Hematopoietic multipotent progenitor cell treated with erythropoietin and hydrocortisone succinate and interleukin-3 and kit ligand, for 17 days (in vitro differentiated cells): ENCODE measurements around the gene GPRC5C.

ENCODE experiments used
- DNase-seq: peaks from one replicate; pipeline ENCODE4 v3.0.0-alpha.2; 2015; ENCODE audit warnings: low spot score

Gene GPRC5C, protein sequence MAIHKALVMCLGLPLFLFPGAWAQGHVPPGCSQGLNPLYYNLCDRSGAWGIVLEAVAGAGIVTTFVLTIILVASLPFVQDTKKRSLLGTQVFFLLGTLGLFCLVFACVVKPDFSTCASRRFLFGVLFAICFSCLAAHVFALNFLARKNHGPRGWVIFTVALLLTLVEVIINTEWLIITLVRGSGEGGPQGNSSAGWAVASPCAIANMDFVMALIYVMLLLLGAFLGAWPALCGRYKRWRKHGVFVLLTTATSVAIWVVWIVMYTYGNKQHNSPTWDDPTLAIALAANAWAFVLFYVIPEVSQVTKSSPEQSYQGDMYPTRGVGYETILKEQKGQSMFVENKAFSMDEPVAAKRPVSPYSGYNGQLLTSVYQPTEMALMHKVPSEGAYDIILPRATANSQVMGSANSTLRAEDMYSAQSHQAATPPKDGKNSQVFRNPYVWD

DNA sequence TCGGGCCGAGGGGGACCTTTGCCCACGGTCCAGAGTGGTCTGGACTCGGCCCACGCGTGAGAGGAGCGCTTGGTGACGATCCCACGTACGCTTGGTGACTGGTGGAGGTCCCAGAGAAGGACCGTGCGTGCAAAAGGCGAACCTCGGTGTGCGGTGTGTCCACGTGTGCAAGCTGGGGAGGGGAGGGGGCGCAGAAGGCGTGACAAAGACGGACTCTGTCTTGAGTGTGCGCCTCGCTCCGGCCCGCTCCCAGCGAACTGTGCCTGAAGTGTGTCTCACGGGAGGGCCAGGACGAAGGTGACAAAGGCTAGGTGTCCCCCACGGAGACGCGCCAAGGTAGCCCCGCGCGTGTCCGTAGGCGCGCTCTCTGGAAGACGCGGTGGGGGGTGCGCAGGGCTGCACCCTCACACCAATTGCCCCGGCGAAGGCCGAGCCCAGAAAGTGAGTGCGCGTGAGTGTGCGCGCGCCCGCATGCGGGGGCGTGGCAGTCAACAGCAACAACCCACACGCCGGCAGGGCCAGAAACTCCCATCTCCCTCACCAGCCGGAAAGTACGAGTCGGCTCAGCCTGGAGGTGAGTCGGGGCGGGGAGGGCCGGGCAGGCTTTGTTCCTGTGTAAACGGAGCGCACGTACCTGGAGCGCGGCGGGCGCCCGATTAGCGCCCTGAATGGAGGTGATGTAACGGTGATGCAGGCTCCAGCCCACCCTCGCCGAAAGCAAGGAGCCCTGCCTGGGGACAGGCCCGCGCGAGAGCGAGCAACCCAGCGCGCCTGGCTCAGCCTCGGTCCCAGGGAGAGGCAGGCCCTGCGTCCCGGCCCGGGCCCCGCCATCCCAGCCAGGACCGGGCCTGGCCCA, at the start of gene GPRC5C:
Gene GPRC5C (plus strand): TSS at position 521 of the 856 bp plus-strand sequence. CDS start 7,689 bp downstream, outside the sequence.
- DNase-seq = no peak

DNA sequence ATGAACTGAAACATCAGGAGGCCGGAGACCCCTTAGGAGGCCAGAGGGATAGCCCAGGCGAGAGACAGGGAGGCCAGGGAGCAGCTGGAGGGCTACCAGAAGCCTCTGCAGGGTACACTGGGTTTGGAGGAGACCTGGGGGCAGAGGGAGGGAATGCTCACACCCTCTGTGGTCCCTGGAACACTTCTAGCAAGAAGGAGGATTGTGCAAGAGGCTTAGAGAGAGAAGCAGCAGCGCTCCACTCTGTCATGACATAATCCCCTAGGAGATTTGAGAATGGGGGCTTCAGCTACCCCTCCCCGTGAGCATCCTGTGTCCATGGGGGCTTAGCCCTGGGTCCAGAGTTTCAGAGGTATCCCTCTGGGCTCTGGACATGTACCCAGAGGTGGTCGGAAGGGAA, 48.7 kb upstream of the GPRC5C start:
- DNase-seq = no peak

DNA sequence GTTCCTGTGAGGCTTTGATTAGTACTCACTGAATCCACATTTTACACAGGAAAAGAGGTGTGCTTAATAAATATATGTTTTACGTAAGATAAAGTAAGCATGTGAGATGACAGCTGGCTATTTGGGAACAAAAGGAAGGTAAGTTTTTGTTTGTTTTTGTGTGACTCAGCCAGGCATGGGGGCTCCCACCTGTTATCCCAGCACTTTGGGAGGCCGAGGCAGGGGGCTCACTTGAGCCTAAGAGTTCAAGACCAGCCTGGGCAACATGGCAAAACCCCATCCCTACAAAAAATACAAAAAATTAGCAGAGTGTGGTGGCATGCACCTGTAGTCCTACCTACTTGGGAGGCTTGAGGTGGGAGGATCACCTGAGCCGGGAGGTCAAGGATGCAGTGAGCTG, 46.7 kb upstream of the GPRC5C start:
- no peak for DNase-seq

DNA sequence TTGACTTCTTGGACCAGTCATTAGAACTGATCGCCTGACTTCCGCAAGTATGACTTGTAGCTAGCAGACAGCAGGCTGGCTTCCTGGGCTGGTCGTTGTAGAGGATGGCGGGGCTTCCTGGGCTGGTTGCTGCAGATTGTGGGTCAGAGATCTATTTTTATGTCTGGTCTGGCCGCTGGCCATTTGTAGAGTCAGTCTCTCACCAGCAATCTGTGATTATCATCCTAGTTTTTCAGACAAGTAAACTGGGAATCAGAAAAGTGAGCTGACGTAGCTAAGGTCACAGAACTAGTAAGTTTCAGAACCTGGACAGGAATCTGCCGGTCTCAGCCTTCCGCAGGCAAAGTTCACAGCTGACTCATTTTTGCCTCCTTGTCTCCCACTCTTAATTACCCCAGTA, 45.5 kb upstream of the GPRC5C start:
- DNase-seq = no peak

DNA sequence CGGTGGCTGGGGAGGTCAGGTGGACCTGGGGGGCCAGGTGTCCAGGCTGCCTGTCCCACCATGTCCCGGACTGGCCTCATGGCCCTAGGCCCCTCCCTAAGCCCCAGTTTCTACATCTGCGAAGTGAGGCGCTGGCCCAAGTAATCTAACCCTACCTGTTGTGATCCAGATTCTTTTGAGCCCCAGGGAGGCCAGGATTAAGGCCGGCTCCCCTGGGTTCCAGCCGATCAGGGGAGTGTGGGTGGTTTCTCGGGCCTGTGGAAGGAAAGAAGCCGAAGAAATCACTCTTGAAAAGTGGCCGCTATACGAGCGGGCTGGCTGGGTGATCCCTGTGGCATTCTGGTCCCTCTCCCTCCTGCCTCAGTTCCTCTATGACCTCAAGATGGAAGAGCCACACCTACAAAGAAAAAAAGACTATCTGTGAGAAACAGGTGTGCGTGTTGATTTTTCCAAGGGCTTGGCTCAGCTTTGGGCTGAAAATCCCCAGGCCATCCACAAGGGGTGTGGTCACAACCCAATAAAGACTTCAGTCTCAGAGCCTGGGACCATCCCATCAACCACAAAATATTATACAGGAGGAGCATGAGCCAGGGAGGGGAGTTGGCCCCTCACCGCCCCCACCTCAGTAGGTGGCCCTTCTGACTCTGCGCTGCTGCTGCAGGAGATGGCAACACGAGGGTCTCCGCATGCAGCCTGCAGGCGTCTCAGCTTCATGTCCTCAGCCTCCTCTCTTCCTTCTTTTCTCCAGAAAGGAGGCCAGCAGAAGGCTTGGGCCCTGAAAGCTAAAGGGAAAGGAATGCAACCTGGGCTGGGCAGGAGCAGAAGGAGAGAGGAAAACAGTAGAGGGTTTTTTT, 44.3 kb upstream of the GPRC5C start:
- no peak for DNase-seq

DNA sequence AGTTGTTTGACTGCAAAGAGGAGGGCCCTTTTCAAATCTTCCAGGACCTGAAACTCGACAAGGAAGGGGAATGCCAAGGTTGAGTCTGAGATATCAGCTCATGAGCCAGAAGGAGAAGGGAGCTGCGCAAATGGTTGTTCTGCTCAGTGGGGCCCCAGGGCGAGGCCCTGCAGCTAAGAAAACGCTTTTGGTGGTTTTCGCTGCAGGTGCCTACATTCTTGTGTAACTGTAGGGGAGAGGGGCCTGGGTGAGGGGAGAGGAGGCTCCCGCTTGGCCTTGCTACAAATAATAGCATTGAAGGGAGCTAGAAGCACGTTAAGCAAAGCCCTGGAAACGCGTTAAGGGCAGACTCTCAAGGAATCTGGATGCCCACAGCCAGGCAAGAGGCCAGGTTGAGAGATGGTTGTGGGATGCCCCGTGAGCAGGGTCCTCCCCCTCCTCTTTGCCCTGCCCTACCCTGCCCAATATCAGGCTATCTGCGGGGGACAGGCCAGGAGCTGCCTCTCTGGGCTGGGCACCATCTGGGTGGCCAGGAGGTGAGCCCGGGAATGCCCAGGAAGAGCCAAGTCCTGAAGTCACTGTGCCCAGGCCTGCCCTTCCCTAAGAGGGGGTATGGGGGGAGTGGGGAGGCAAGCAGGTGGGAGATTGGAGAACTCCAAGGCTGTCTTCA, 42.7 kb upstream of the GPRC5C start:
- DNase-seq = no peak

DNA sequence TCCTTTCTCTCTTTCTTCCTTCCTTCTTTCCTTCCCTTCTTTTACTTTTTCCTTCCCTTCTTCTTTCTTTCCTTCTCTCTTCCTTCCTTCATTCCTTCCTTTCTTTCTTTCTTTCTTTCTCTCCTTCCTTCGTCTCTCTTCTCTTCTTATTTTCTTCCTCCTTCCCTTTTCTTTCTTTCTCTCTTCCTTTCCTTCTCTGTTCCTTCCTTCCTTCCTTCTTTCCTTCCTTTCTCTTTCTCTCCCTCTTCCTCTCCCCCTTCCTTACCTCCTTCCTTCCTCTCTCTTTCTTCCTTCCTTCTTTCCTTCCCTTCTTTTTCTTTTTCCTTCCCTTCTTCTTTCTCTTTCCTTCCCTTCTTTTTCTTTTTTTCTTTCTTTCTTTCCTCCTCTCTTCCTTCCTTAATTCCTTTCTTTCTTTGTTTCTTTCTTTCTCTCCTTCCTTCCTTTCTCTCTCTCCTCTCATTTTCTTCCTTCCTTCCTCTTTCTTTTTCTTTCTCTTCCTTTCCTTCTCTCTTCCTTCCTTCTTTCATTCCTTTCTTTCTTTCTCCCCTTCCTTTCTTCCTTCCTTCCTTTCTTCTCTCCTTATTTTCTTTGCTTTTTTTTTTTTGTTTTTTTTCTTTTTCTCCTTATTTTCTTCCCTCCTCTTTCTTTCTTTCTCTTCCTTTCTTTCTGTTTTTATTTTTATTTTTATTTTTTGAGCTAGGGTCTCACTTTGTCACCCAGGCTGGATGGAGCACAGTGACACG, 41.8 kb upstream of the GPRC5C start:
- no peak for DNase-seq

DNA sequence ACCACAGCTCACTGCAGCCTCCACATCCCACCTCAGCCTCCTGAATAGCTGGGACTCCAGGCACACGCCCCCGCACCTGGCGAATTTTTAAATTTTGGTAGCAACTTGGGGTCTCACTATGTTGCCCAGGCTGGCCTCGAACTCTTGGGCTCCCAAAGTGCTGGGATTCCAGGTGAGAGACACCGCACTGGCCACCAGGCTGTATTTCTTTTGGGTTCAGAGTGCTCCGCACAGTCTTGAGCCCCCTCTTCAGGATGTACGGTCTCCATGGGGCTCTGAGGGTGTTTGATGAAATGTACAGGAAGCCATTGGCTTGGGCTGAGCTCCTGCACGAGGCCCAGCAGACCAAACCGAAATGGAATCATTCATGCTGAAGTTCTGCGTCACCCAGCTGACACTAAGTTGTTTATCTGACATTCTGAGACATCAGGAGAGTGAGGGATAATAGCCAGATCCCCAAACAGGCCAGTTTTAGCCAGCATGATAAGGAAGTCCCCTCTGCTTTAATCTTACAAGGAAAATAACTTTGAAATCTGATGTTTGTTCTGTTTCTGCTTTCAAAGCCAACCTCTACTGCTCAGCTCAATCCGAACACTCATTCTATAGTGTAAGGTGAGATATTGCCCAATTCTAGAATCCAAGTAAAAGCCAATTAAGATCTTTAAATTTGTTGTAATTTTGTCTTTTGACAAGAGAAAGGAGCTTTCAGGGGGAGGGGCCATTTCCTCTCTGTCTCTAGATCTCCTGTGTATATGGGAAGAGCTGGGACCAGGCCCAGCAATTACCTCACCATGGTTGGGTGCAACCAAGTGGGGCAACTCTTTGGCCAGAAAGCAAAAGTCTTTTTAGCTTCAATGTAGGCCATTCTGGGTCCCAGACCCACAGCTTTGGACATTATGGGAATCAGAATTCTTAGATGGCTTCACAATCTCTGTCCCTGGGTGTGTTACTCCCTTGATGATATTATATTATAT, 40.9 kb upstream of the GPRC5C start:
- no peak for DNase-seq

DNA sequence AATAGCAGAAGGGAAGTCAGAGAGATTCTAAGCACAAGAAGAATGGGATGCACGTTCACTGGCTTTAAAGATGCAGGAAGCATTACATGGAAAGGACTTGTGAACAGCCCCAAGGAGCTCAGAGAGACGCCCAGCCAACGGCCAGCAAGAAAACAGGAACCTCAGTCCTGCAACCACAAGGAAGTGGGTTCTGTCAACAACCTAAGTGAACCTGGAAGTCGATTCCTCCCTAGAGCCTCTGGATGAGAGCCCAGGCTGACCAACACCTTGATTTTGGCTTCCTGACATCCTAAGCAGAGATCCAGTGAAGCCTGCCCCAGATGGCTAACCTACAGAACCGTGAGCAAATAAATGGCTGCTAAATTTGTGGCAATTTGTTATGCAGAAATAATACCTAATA, 40.1 kb upstream of the GPRC5C start:
- no peak for DNase-seq

DNA sequence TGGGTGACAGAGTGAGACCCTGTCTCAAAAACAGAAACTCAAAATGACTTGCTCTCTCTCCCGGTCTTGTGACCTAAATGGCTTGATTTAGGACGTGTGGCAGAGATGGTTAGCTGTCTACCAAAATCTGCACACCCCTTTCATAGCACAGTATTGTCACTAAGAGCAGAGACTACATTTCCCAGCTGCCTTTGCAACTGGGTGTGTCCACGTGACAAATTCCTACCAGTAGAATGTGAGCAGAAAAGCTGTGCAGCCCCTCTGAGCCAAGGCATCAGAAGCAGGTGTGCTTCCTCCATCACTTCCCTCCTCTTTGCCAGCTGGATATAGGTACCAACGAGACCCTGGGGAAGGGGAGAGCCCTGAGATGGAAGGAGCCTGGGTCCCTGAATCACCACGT, 39.0 kb upstream of the GPRC5C start:
- DNase-seq = no peak

DNA sequence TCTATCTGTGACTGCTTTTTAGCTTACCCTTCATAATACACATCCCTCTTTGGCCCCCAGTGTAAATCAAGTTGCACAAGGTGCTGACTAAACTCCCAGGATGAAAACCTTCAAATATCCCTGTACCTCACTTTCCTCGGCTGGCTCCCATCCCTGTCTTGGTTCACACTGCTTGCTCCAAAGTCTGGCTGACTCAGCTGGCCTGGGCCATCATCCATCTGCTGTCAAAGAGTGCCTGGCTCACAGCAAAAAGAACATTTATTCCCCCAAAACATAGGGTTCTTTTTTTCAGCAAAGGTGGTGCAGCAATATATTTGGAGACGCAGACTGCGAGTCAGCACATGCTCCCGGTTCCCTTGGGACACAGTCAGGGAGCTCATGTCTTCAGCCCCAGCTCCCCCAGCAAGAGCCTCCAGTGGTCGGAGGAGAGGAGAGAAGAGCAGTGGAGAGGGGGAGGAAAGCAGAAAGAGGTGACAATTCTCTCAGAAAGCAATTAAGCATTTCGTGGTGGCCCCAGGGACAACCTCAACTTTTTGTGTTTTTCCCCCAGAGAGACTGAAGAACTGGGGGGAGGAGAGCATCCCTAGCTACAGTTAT, 38.4 kb upstream of the GPRC5C start:
- no peak for DNase-seq

DNA sequence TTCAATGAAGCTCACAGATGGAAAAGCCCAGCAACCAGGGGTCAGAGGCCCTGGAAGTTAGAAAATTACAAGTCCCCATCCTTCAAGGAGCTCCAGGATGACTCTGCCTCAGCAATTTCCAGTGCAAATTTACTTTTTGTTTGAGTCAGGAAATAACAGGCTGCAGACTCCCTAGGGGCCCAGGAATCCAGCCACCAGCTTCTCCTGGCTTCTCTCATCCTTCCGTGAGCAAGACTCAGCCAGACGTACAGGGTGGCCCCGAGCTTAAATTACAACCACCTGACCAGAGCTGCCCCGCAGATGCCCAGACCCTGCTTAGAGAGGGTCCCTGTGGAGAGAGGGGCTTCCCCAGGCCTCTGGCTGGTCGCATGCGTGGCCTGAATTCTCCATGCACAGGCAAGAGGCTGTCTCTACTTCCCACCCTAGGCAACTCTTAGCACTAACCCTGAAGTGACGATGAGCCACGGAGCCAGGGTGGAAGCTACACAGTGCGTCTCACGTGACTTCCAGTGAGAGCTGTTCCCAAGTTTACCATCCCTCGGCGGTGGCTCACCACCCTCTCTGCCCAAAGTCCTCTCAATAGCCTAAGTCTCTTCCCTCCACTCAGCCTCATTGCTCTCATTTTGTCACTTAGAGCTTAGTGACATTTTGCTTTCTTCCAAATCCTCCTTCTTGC, 37.5 kb upstream of the GPRC5C start:
- no peak for DNase-seq

DNA sequence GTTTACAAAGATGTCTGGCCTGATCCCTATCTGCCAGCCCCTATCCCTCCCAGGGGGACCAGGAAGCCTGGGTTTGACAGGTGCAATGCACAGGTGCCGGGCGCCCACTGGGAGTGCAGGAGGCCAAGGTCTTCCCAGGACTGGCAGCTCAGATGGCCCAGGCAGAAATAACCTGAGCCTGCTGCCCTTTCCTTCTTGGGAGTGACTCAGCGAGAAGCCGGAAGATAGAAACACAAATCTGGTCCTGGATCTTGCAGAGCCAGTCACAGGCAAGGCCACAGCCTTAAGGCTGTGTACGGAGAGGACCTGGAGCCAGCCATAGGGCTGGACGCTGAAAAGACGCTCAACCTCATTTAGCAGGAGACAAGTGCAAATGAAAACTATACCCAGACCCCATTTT, 36.9 kb upstream of the GPRC5C start:
- no peak for DNase-seq

DNA sequence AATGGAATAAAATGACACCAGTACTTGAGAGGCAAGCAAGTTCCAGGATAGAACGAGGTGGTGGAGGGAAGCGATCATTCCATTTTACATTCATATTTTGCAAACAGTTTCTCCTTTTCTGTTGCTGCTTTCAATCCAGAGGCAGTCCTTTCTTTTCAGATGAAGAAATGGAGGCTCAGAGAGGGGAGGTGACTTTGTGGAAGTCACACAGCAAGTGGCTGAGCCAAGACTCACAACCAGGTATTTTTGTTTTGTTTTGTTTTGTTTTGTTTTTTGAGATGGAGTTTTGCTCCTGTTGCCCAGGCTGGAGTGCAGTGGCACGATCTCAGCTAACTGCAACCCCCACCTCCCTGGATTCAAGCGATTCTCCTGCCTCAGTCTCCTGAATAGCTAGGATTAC, 35.3 kb upstream of the GPRC5C start:
- DNase-seq = no peak

DNA sequence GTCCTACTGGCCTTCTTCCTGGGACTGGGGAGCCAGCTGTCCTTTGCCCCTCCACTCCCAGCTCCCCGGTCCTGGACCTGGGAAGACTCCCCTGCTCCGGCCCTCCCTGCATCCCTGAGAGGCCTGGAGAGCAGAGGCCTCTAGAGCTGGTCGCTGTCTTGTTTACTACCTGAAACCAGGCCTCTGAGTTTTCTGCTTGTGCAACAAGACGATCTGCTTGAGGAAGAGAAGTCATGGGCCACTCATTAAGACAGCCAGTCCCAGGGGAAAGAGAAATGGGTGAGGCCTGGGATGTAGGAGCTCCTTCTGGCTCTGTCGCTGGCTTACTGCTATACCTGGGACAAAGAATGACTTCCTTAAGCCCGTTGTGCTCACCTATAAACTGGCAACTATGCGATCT, 29.8 kb upstream of the GPRC5C start:
- no peak for DNase-seq

DNA sequence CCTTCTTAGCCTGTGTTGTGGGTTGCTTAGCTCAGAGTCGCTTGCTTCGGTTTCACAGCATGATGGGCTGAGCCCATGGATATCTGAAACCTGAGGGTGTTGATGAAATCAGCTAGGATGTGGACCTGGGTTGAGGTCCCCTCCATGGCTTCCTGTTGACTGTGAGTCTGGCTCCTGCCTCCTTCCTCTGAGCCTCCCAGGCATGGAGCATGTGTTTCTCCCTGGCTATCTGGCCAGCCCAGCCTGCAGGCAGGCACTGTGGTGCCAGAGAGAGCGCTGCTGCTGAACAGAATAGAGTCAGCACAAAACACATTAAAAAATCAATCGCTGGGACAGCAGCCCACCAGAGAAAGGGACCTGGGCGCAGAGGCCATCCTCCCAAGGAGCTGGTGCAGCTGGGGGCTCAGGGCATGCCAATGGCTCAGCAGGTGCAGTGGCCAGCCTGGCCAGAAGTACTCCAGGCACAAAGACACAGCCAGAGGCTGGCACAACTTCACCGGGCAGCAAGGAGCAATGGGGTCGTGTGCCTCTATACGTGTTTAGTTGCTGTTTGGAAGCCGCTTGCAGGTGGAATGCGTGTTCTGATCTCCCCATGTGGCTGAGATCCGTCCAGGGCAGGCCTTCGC, 28.3 kb upstream of the GPRC5C start:
- DNase-seq = no peak

DNA sequence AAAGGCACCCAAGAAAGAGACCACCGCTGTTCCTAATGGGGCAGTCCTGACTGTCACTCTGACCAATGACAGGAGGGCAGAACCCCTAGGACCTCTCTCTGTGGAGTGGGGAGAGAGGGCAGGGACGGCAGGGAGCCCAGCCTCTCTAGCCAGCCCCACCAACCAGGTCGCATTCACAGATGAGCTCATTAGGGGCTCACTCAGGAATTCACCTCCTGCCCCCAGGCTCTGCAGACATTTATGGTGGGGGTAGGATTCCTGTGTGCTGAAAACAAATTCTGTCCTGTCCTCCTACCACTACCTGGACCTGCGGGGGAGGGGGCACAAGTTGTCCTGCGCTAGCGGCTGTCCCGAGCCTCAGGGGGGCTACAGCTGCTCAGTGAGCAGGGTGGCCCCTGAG, 27.7 kb upstream of the GPRC5C start:
- no peak for DNase-seq

DNA sequence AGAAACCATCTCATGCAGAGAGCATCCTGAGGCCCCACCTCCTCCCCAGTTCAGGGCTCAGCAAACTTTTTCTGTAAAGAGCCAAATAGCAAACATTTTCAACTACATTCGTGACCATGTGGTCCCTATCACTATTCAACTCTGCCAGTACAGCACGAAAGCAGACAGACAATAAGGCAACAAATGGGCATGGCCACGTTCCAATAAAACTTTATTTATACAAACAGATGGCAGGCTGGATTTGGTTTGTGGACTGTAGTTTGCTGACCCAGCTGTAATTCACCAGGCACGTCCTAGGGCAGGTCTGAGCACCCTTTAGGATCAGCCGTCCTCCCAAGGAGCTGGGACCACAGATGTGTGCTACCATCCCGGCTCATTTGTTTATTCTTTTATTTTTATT, 27.1 kb upstream of the GPRC5C start:
- DNase-seq = no peak
